Stimulated activated CD4-positive, alpha-beta T cell treated with anti-CD3 and anti-CD28 coated beads, Interleukin-2, amount 100 ng/mL, for 4 hours (primary cell): ENCODE results near the gene POP7.

ENCODE experiments used
- DNase-seq: peaks from one replicate; pipeline ENCODE4 v3.0.0-alpha.2; 2020; ENCODE audit warnings: low read depth

POP7 gene

GRCh38 chr7:100679129-100679926, 26.6 kb upstream of the POP7 start:
- DNase-seq, result no peak

- DNase-seq, result no peak
Measured at GRCh38 chr7:100679927-100680575, 25.9 kb upstream of the POP7 start.

DNA sequence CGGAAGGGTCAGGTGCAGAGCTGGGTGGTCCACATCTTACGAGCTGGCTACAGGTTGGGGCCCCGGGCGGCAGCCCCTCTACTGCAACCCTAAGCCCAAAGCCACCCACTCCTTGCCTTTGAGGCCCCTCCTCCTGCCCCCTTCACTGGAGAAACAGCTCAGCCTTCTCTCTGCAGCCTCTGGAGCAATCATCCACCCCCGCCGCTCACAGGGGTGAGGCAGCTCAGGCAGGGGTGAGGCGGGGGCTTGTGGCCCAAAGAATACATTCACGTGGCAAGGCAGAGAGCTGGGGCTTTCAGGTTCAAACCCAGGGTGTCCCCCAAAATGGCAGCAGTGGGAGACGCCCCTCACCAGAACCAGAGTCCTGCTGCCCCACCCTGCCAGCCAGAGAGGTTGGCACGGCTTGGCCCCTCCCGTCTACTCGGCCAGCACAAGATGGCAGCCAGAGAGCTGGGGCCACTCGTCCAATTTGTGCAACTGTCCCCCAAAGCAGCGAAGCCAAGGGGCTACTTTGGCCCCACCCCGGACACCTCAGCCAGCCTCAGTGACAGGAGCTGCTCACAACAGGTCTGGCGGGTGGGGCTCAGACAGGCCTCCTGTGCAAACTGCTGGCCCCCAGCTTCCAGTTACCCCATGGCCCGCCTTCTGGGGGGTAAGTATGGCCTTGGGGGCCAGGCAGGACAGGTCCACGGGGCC, 25.2 kb upstream of the POP7 start:
- no peak for DNase-seq

GRCh38 chr7:100681491-100682227, 24.3 kb upstream of the POP7 start:
- DNase-seq, result no peak

GRCh38 chr7:100682228-100682741, 23.6 kb upstream of the POP7 start:
- DNase-seq, result peak; percentile 34

DNA sequence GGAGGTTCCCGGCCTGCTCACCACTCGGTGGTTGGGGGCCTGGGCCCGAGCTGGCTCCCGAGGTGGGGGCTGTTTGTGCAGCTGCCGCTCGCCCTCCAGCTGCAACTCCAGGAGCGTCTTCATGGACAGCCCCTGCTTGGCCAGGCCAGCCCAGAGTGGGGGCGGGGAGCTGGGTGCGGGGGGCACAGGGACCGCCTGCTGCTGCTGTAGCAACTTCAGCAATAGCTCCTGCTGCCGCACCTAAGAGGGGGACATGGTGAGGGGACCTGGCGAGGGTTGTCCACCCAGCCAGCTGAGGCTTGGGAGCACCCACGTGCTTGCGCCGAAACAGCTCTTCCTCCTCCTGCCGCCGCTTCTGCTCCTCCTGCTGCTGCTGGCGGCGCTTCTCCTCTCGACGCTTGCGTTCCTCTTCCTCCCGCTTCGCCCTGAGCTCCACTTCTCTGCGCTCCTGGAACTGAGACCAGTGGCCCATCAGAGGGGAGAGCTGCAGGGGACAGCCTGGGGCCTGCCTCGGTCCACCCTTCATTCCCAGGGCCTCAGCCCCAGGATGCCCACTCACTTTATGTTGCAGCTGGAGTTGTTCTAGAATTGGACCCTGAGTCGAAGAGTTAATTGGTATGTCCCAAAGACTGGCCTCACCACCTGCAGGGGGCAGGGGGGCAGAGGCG, 22.8 kb upstream of the POP7 start:
- no peak for DNase-seq

DNA sequence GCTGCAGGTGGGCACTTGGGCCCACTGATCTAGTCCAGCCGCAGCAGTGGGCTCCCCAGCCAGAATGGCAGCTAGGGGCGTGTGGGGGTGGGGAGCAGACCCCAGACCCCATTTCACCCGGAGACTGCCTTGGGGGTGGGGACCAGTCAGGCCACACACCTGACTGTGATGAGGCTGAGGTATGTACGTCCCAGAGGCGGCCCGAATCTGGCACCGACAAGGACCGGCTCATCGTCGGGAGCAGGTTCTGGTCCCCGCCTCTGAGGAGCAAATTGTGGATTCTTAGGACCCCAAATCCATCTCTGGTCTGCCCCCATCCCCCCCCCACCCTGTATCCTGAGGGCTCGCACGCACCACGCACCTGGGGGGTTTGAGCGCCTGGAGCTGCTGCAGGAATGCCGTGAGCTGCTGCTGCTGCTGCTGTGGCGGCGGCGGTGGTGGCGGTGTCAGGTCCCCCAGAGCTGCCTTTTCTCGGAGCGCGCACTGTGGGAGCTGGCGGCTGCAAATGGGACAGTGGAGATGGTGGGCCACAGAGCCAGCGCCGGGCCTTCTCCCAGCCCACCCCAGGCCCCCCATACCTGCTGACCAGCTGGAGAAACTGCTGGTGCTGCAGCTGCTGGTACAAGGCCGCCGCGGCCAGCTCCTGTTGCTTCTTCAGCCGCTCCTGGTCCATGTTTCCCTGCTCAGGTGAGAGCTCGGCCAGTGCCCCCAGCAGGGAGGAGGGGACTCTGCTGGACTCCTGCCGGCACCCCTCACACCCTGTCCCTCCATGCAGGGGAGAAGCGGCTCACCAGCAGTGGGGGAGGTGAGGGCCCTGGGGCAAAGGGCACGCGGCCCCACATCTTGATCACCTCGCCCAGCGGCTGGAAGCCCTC, 22.0 kb upstream of the POP7 start:
- no peak for DNase-seq

DNA sequence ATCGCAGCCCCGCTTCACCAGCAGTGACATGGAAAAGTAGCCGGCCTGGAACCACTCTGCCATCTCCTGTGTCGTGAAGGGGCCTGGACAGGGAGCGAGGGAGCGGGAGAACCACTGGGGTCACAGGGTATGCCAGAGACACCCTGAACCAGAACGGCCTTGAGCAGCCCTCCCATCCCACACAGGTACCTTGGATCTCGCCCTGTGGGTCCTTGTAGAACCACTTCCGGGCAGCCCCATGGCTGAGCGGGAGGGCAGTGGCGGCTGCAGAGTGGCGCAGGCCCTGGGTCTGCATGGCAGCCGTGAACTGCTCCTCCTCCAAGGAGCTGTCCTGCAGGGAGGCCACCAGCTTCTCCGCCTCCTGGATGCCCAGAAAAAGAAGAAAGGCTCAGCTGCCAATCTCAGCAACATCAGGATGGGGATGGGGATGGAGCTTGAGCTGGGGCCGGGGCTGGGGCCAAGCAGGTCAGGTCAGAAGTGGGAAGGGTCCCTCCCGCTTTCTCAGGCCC, 21.3 kb upstream of the POP7 start:
- no peak for DNase-seq

- no peak for DNase-seq
Measured at GRCh38 chr7:100685049-100685605, 20.8 kb upstream of the POP7 start.

DNA sequence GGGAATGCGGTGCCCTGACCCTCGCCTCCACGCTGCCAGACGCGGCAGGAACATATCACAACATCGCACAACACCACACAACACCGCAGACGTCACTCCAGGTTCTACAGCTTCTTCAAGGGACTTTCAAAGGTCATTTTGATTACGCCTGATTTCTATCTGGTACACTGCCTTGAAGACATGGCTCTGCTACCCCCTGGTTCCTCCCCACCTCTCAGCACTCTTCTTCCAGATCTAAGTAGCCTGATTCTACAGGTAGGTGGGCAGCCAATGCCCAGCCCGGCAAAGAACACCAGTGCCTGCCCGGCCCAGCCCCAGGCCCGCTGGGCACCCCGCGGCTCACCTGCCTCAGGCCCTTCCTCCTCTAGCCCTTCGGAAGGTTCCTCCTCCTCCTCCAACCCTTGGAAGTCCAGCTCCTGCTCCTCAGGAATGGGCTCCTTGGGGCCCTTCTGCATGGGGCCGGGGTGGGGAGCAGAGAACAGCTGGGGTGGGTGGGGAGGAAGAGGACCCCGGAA, 20.2 kb upstream of the POP7 start:
- no peak for DNase-seq

GRCh38 chr7:100686201-100686821, 19.6 kb upstream of the POP7 start:
- no peak for DNase-seq

DNA sequence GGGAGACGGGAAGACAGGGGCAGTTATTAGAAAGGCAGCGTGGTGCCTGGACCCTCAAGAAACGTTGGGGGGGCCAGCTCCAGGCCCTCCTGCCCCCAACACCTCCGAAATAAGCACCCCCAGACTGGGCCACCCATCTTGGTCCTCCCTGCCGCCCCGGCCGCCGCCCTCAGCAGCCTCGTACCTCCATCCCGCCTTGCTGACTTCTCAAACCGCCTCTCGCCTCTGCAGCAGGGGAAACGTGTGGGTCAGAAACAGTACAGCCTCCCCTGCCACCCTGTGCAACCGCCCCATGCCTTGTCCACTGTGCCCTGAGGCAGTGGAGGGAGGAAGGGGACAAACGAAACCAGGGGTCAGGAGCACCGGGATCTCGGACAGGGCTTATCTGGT, 19.1 kb upstream of the POP7 start:
- DNase-seq, result no peak

- no peak for DNase-seq
Measured at GRCh38 chr7:100687261-100687660, 18.7 kb upstream of the POP7 start.

GRCh38 chr7:100687751-100688300, 18.1 kb upstream of the POP7 start:
- no peak for DNase-seq

DNA sequence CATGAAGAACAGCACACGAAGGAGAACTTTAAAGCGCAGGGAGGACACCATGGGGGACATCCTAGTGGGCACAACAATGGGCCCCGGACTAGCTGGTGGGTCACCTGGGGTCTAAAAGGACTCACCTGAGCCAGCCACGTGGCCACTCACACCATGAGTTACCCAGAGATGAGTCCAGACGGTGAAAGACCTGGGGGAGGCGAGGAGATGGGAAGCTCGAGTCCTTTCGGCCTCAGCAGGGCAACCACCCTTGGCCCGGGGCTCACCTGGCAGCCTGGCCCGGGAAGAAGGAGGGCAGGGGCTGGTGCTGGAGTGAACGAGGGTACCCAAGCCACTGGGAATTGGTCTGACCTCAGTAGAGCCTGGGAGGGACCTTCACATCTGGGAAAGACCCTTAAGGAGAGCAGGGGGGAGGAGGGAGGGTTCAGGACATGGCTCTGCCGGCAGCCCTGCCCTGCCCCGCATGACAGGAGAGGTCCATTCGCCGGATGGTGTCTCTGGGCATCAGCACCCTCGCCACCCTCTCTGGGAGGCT, 17.5 kb upstream of the POP7 start:
- no peak for DNase-seq

DNA sequence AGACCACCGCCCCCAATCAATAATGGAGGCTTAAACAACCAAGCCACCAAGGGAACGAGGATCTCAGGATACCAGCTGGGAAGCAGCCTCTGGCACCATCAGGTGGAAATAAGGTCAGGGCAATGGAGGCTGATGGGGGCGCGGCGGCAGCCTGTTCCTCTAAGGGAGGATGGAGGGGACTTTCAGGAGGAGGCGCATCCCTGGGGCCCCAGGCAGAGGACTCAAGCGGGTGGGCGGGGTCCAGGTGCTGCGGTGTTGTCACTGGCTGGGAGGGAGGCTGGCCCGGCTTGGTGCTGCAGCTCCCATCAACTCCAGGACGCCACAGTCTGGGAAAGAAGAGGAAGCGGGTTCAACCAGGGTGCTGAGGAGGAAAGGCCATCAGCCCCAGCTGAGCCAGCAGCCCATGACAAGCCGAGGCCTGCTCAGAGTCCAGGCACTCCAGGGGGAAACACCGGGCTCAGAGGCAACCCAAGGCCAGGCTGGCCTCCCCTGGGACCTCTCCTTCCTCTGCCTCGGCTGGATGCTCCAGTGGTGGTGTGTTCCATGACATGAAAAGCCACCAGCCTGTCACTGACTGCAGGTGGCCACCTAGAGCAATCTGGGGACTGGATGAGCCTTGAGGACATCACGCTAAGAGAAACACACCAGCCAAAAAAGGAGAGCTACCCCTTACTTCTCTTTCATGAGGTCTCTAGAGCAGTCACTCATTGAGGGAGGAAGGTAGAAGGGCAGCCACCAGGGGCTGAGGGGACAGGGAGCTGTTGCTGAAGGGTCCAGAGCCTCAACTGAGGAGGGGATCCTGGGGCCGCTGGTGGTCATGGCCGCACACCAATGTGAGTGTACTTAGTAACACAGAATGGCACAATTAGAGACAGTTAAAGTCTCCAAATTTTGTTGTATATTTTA, 16.4 kb upstream of the POP7 start:
- no peak for DNase-seq

DNA sequence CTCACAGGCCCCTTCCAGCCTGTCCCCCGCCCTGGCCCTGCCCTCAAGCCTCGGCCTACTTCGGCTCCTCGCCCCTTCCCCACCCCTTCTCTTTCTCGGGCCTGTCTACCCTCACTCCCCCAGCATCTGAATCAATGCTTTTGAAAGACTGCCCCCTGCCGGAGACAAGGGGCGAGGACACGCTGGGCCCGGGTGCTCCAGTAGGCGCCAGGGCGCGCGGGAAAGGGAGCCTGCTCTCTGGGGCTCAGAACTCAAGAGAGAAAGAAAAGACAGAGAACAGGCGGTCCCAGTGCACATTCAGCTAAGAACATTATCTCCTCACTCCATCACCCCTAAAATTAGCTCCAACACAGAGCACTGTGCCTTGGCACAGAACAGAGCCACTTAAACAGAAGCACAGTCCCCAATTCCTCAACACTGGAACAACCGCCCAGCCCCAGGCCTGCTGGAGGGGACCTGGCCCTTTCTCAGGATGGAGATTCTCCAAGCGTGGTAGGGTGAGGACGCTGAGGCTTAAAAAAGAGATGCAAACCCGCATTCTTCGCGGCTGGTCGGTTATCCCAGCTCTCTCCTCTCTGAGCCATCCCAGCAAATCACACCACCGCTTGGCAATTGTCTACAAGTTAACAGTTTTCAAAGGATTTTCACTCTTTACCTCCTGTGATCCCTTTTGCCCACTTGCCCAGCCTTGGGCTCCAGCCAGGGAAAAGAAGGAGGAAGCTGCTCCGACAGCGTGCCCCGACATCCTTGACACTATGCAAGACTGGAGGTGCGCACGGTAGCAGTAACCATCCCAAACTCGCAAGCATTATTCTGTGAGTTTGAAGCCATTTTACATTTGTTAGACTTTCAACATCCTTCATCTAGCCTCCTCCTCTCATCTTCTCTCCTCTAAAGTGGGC, 14.0 kb upstream of the POP7 start:
- peak; percentile 70 for DNase-seq
